Measurements from ENCODE around the gene AOC3.

AOC3 gene

DNA sequence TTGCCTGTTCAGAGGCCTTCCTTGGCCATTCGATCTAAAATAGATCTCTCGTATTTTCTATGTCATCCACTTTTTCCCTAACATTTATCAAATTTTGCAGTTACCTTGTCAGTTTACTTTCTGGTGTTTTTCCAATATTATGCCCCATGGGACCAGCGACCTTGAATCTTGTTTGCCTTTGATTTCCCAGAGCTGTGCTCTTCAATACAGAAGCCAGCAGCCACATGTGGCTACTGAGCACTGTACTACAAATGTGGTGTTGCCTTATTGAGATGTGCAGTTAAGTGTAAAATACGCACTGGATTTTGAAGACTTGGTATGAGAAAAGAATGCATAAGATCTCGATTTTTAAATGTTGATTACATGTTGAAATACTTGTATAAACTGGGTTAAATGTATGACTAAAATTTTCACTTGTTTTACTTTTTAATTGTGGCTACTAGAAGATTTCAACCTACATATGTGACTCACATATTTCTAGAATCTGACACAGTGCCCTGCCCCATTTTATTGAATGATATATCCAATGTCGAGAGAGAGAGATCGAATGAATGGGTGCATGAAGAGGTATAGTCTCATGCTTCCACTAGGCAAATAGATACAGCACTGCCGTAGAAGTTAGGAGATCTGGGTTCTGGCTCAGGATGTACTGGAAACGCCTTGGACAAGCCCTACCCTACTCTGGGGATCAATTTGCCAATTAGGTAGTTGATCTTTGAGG lies 18.6 kb upstream of the AOC3 start:
- peak overlapping the region; percentile 95 for H2AFZ ChIP-seq (ENCODE audit: low read length)

DNA sequence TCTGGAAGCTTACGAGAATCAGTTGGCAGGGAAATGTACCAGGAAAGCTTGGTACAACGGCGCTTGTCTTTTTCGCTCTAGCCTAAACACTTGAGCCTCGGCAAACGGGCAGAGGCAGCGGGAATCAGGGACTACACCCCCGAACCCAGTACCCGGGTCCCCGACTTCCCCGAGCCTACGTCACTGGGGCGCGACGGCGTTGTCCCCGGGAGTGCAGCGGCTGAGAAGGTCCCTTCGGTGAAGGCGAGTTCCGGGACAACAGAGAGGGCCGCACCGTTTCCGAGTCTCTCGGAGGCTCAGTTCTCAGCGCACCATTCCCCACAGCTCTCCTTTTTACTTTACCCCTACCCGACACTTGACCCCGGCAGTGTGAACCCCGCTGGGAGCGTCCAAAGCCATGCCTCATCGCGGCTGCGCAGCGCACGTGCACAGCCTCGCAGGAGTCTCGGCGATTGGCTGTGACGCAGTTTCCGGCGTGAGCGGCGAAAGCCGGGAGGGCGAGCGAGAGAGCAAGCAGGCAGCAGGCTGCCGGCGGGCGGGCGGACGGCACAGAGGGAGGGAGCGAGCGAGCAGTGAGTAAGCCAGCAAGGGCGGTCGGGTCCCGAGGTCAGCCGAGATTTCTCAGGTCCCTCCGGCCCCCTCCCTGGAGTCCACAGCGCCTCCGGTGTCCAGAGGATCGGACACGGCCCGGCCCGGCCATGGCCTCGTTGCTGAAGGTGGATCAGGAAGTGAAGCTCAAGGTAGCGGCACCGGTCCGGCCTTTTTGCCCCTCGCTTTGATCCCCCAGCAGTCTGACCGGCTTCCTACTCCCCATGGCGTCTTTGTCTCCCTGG lies 17.8 kb upstream of the AOC3 start, which contains the start of gene PSME3:
Gene PSME3 (plus strand): TSS at position 464 of the 833 bp plus-strand sequence. CDS start 235 bp downstream, at position 699.
- Histone ChIP-seq H3K9me3 (ENCODE audit: insufficient read depth, low read depth, low read length) (no peaks in the 10 kb centered on the region), H3K27me3 (ENCODE audit: insufficient read depth, low read length, poor library complexity, severe bottlenecking) (no peaks in the 10 kb centered on the region), H3K9ac (ENCODE audit: low read depth, low read length, poor library complexity, severe bottlenecking) (peak within 1 kb of the TSS; percentile 83), H3K4me2 (ENCODE audit: low read depth, low read length, poor library complexity, severe bottlenecking) (peak within 1 kb of the TSS; percentile 90), H3F3A (ENCODE audit: low read depth) (no peaks in the 10 kb centered on the region), H4K20me1 (ENCODE audit: insufficient read depth, low read length, poor library complexity, severe bottlenecking) (peaks cover 12% of the 10 kb centered on the region), H3K4me1 (ENCODE audit: insufficient read depth, low read length, poor library complexity, severe bottlenecking) (peaks cover 16% of the 10 kb centered on the region), H2AFZ (ENCODE audit: low read length) (peak within 1 kb of the TSS; percentile 95), H3K79me2 (ENCODE audit: insufficient read depth, low read length) (peaks cover 51% of the 10 kb centered on the region), H3K9me2 (replicated peaks; ENCODE audit: low read depth, low read length) (no peaks in the 10 kb centered on the region), H3K4me3 (ENCODE audit: low read length, poor library complexity, severe bottlenecking) (peak within 1 kb of the TSS; percentile 92), H3K36me3 (ENCODE audit: insufficient read depth, low read length) (peaks cover 12% of the 10 kb centered on the region; the same call in 1 of the 2 replicates)
- no peak for TF ChIP-seq EZH2phosphoT487 (IDR thresholded peaks at IDR 0.05; ENCODE audit: borderline replicate concordance)
- TF ChIP-seq, protein P1, sequence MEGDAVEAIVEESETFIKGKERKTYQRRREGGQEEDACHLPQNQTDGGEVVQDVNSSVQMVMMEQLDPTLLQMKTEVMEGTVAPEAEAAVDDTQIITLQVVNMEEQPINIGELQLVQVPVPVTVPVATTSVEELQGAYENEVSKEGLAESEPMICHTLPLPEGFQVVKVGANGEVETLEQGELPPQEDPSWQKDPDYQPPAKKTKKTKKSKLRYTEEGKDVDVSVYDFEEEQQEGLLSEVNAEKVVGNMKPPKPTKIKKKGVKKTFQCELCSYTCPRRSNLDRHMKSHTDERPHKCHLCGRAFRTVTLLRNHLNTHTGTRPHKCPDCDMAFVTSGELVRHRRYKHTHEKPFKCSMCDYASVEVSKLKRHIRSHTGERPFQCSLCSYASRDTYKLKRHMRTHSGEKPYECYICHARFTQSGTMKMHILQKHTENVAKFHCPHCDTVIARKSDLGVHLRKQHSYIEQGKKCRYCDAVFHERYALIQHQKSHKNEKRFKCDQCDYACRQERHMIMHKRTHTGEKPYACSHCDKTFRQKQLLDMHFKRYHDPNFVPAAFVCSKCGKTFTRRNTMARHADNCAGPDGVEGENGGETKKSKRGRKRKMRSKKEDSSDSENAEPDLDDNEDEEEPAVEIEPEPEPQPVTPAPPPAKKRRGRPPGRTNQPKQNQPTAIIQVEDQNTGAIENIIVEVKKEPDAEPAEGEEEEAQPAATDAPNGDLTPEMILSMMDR (conservative IDR thresholded peaks at IDR 0.05; ENCODE audit: low read length) = no peak

More for the DNA sequence above, 18.6 kb upstream of the AOC3 start:
- TF ChIP-seq, protein P1 (conservative IDR thresholded peaks at IDR 0.05; ENCODE audit: low read length) = no peak
- TF ChIP-seq EZH2phosphoT487 (IDR thresholded peaks at IDR 0.05; ENCODE audit: borderline replicate concordance) = no peak
- H3K79me2 ChIP-seq (ENCODE audit: insufficient read depth, low read length) = peaks cover 45% of the 10 kb centered on the region
- H3K9ac ChIP-seq (ENCODE audit: low read depth, low read length, poor library complexity, severe bottlenecking) = peak overlapping the region; percentile 83
- H3F3A ChIP-seq (ENCODE audit: low read depth) = no peaks in the 10 kb centered on the region
- H3K4me2 ChIP-seq (ENCODE audit: low read depth, low read length, poor library complexity, severe bottlenecking) = peak overlapping the region; percentile 90
- H3K9me2 ChIP-seq (replicated peaks; ENCODE audit: low read depth, low read length) = no peaks in the 10 kb centered on the region
- peaks cover 12% of the 10 kb centered on the region for H4K20me1 ChIP-seq (ENCODE audit: insufficient read depth, low read length, poor library complexity, severe bottlenecking)
- no peaks in the 10 kb centered on the region for H3K27me3 ChIP-seq (ENCODE audit: insufficient read depth, low read length, poor library complexity, severe bottlenecking)
- H3K4me3 ChIP-seq (ENCODE audit: low read length, poor library complexity, severe bottlenecking) = peak overlapping the region; percentile 92
- no peaks in the 10 kb centered on the region for H3K9me3 ChIP-seq (ENCODE audit: insufficient read depth, low read depth, low read length)
- peaks cover 16% of the 10 kb centered on the region for H3K4me1 ChIP-seq (ENCODE audit: insufficient read depth, low read length, poor library complexity, severe bottlenecking)
- H3K36me3 ChIP-seq (ENCODE audit: insufficient read depth, low read length) = peaks cover 4% of the 10 kb centered on the region; the same call in 1 of the 2 replicates

DNA sequence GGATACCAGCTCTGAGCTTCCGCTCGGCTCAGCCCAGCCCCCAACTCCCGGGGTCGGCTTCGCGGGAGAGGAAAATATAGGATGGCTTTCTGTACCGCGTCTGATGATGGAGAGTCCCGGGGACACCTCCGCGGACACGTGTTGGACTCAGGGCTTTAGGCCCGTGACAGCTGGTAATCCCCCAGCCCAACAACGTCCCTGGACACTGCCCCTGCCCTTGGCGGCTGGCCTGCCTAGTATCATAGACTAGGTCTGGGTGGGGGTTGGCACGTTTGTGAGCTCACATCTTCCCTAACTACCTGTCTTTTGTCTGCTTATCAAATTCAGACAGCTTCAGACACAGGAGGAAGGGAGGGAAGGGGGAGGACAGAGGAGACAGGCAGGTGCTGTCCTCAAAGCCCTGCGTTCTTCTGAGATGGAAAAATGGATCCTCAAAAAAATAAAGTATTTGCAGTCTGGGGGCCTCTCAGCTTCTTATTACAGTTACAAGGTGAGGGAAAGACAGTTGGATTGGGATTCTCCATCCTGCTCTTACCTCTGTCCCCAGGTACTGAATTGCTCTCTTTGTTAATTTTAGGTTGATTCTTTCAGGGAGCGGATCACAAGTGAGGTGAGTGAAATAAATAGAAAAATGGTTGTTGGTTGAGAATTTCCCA lies 17.1 kb upstream of the AOC3 start:
- H3K27me3 ChIP-seq (ENCODE audit: insufficient read depth, low read length, poor library complexity, severe bottlenecking) = no peaks in the 10 kb centered on the region
- TF ChIP-seq, protein P1 (conservative IDR thresholded peaks at IDR 0.05; ENCODE audit: low read length) = no peak
- TF ChIP-seq EZH2phosphoT487 (IDR thresholded peaks at IDR 0.05; ENCODE audit: borderline replicate concordance) = no peak
- peak overlapping the region; percentile 90 for H3K4me2 ChIP-seq (ENCODE audit: low read depth, low read length, poor library complexity, severe bottlenecking)
- peak overlapping the region; percentile 83 for H3K9ac ChIP-seq (ENCODE audit: low read depth, low read length, poor library complexity, severe bottlenecking)
- H4K20me1 ChIP-seq (ENCODE audit: insufficient read depth, low read length, poor library complexity, severe bottlenecking) = peaks cover 12% of the 10 kb centered on the region
- peaks cover 16% of the 10 kb centered on the region for H3K4me1 ChIP-seq (ENCODE audit: insufficient read depth, low read length, poor library complexity, severe bottlenecking)
- H3K9me3 ChIP-seq (ENCODE audit: insufficient read depth, low read depth, low read length) = no peaks in the 10 kb centered on the region
- no peaks in the 10 kb centered on the region for H3F3A ChIP-seq (ENCODE audit: low read depth)
- H3K9me2 ChIP-seq (replicated peaks; ENCODE audit: low read depth, low read length) = no peaks in the 10 kb centered on the region
- H3K79me2 ChIP-seq (ENCODE audit: insufficient read depth, low read length) = peaks cover 51% of the 10 kb centered on the region
- H3K4me3 ChIP-seq (ENCODE audit: low read length, poor library complexity, severe bottlenecking) = peak overlapping the region; percentile 92
- H3K36me3 ChIP-seq (ENCODE audit: insufficient read depth, low read length) = peaks cover 19% of the 10 kb centered on the region; the same call in 1 of the 2 replicates
- H2AFZ ChIP-seq (ENCODE audit: low read length) = no peak overlapping the region
